ENCODE results near the gene TSPAN32.

Gene TSPAN32

GRCh38 chr11:2314525-2315394 is 12.9 kb downstream of the TSPAN32 start:
- TF ChIP-seq POLR2AphosphoS5 (IDR thresholded peaks at IDR 0.05; ENCODE audit: low read depth, low read length) = no peak
- TF ChIP-seq TAF1 (IDR thresholded peaks at IDR 0.05; ENCODE audit: borderline replicate concordance, low read depth, low read length) = no peak
- no peak for TF ChIP-seq POLR2A (IDR thresholded peaks at IDR 0.05; ENCODE audit: low read depth, low read length)
- no peak for FAIRE-seq
- no peak for DNase-seq (ENCODE audit: insufficient read length)

GRCh38 chr11:2315395-2316168 is 13.8 kb downstream of the TSPAN32 start:
- TF ChIP-seq POLR2A (IDR thresholded peaks at IDR 0.05; ENCODE audit: low read depth, low read length) (no peak), POLR2AphosphoS5 (IDR thresholded peaks at IDR 0.05; ENCODE audit: low read depth, low read length) (no peak), TAF1 (IDR thresholded peaks at IDR 0.05; ENCODE audit: borderline replicate concordance, low read depth, low read length) (no peak)
- FAIRE-seq (no peak), DNase-seq (ENCODE audit: insufficient read length) (no peak)

- TF ChIP-seq TAF1 (IDR thresholded peaks at IDR 0.05; ENCODE audit: borderline replicate concordance, low read depth, low read length) = no peak
- TF ChIP-seq POLR2A (IDR thresholded peaks at IDR 0.05; ENCODE audit: low read depth, low read length) = no peak
- FAIRE-seq (no peak), DNase-seq (ENCODE audit: insufficient read length) (no peak)
These were observed 14.6 kb downstream of the TSPAN32 start for GRCh38 chr11:2316169-2316962.

- FAIRE-seq = no peak
- TF ChIP-seq TAF1 (IDR thresholded peaks at IDR 0.05; ENCODE audit: borderline replicate concordance, low read depth, low read length) = no peak
These were observed 15.1 kb downstream of the TSPAN32 start for GRCh38 chr11:2316963-2317244.

GRCh38 chr11:2317354-2318050 is 15.7 kb downstream of the TSPAN32 start:
- no peak for TF ChIP-seq POLR2A (IDR thresholded peaks at IDR 0.05; ENCODE audit: low read depth, low read length)
- DNase-seq (ENCODE audit: insufficient read length) (no peak), FAIRE-seq (no peak)

More at GRCh38 chr11:2316963-2317244, 15.1 kb downstream of the TSPAN32 start:
- no peak for DNase-seq (ENCODE audit: insufficient read length)

- no peak for DNase-seq (ENCODE audit: insufficient read length)
- TF ChIP-seq TAF1 (IDR thresholded peaks at IDR 0.05; ENCODE audit: borderline replicate concordance, low read depth, low read length) = no peak
- no peak for TF ChIP-seq POLR2AphosphoS5 (IDR thresholded peaks at IDR 0.05; ENCODE audit: low read depth, low read length)
- no peak for TF ChIP-seq POLR2A (IDR thresholded peaks at IDR 0.05; ENCODE audit: low read depth, low read length)
- FAIRE-seq = no peak
These were observed 16.3 kb downstream of the TSPAN32 start for GRCh38 chr11:2318123-2318522.

GRCh38 chr11:2318707-2319106 is 16.9 kb downstream of the TSPAN32 start:
- DNase-seq (ENCODE audit: insufficient read length) (no peak), FAIRE-seq (no peak)
- TF ChIP-seq POLR2A (IDR thresholded peaks at IDR 0.05; ENCODE audit: low read depth, low read length) (no peak), POLR2AphosphoS5 (IDR thresholded peaks at IDR 0.05; ENCODE audit: low read depth, low read length) (no peak), TAF1 (IDR thresholded peaks at IDR 0.05; ENCODE audit: borderline replicate concordance, low read depth, low read length) (no peak)

GRCh38 chr11:2319791-2320472 is 18.1 kb downstream of the TSPAN32 start:
- no peak for FAIRE-seq
- TF ChIP-seq POLR2AphosphoS5 (IDR thresholded peaks at IDR 0.05; ENCODE audit: low read depth, low read length) = no peak
- TF ChIP-seq TAF1 (IDR thresholded peaks at IDR 0.05; ENCODE audit: borderline replicate concordance, low read depth, low read length) = no peak
- no peak for TF ChIP-seq POLR2A (IDR thresholded peaks at IDR 0.05; ENCODE audit: low read depth, low read length)
- no peak for DNase-seq (ENCODE audit: insufficient read length)

GRCh38 chr11:2320568-2321310 is 18.9 kb downstream of the TSPAN32 start:
- no peak for DNase-seq (ENCODE audit: insufficient read length)
- TF ChIP-seq TAF1 (IDR thresholded peaks at IDR 0.05; ENCODE audit: borderline replicate concordance, low read depth, low read length) (no peak), POLR2AphosphoS5 (IDR thresholded peaks at IDR 0.05; ENCODE audit: low read depth, low read length) (no peak), POLR2A (IDR thresholded peaks at IDR 0.05; ENCODE audit: low read depth, low read length) (no peak)
- no peak for FAIRE-seq

- DNase-seq (ENCODE audit: insufficient read length) (no peak), FAIRE-seq (no peak)
- no peak for TF ChIP-seq POLR2A (IDR thresholded peaks at IDR 0.05; ENCODE audit: low read depth, low read length)
- no peak for TF ChIP-seq TAF1 (IDR thresholded peaks at IDR 0.05; ENCODE audit: borderline replicate concordance, low read depth, low read length)
- no peak for TF ChIP-seq POLR2AphosphoS5 (IDR thresholded peaks at IDR 0.05; ENCODE audit: low read depth, low read length)
These were observed 19.5 kb downstream of the TSPAN32 start for GRCh38 chr11:2321311-2321683.

Data from GM12892 (cell line).